UCSD-AML1 (cell line): ENCODE measurements around the gene KDF1.
"Not testable (repeated sequence)": the region's sequence is repeated elsewhere in the genome, so short reads cannot be mapped to it uniquely, and the experiment has no call there.

Source experiments
- DNase-seq: peaks from one replicate; lab custom pipeline; 2025; ENCODE audit not compliant: unreplicated experiment; lab: John Stamatoyannopoulos, UW

The KDF1 gene

GRCh38 chr1:26959270-26959669 lies 998 bp downstream of the KDF1 start:
- DNase-seq: no peak

GRCh38 chr1:26957306-26957705 lies 3.0 kb downstream of the KDF1 start:
- no peak for DNase-seq

GRCh38 chr1:26956321-26956720 lies 3.9 kb downstream of the KDF1 start:
- DNase-seq: no peak

GRCh38 chr1:26953374-26953773 lies 6.9 kb downstream of the KDF1 start:
- DNase-seq: no peak

DNA sequence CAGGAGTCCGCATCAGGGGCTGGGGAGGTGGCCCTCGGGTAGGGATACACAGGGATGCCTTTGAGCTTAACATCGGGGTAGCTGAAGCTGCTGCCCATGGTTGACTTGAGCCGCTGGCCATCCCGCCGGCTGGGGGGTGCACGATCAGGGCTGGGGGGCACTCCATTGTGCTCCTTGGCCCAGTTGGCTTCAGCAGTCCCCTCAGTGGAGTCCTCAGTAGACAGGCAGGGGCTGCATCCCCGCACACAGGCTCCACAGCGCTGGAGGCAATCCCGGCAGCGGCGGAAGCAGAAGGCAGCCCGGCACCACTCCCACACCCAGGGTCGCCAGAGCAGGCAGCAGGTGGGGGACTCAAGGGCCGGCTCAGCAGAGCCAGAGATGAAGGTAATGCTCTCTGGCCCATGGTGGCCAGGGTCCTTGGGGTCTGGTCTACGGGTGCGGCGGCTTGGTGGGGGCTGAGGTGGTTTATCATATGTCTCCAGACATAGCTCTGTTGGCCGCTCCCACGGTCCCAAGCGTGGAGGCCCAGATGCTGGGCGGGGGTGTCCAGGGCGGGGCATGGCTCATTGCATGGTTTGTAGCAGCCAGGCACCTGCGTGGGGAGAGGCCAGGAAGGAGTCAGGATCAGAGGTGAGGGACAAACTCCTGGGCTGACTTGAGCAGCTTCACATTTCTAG lies 8.3 kb downstream of the KDF1 start:
- no peak for DNase-seq

DNA sequence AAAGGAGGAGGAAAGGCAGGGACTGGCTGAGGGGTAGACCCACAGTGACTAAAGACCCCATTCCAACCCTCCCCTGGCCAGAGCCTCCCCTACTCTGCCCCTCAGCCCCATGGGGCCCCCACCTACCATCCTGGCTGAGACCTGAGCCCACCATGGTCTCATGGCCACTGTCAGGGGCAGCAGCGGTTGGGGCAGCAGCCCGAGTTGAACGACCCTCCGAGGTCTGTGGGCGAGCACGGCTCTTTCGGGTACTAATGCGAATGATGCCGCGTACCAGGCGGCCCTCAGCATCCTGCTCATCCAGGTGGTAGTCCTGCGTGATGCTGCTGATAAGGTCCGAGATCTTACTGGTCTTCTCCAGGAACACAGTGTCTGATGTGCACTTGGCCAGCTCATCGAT lies 9.1 kb downstream of the KDF1 start:
- DNase-seq: no peak

DNA sequence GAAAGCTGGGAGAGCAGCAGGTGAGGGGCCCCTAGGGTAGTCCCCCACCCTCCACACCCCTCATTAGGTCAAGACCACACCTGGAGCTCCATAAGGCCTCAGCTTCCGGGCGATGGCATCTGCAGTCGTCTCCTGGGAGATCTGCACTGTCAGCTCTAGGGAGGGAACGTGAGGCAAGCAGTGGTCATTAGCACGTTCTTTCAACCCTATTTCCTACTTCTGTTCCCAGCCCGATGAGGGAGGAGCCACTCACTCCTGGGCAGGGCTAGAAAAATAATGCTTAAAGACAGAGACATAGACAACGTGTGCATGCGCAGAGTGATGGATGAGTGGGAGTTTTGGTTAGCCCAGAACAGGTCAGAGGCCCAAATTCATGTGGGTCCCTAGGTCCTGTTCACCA lies 9.7 kb downstream of the KDF1 start:
- DNase-seq: no peak

GRCh38 chr1:26949926-26950319 lies 10.3 kb downstream of the KDF1 start:
- DNase-seq: no peak

GRCh38 chr1:26949266-26949925 lies 10.9 kb downstream of the KDF1 start:
- no peak for DNase-seq

- not testable (repeated sequence) for DNase-seq
These were observed 11.6 kb downstream of the KDF1 start for GRCh38 chr1:26948725-26949057.

GRCh38 chr1:26946270-26946669 lies 14.0 kb downstream of the KDF1 start:
- no peak for DNase-seq

DNA sequence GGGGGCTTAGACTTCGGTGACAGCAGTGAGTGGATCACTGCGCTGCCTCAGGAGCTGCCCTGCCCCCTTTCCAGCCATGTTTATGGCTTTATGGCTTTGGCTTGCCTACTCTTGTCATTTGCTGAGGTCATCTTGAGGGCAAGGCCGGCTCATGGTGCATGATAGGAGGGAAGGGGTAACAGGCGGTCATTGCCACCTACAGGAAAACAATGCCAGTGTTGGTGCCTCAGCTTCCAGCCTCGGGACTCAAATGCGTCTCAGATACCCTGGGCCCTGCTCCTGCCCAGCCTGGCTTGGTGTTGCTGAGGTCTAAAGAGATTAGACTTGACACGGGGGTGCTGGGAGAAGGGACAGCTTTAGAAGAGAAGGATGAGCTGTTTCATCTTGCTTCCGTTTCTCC lies 14.5 kb downstream of the KDF1 start:
- no peak for DNase-seq

DNA sequence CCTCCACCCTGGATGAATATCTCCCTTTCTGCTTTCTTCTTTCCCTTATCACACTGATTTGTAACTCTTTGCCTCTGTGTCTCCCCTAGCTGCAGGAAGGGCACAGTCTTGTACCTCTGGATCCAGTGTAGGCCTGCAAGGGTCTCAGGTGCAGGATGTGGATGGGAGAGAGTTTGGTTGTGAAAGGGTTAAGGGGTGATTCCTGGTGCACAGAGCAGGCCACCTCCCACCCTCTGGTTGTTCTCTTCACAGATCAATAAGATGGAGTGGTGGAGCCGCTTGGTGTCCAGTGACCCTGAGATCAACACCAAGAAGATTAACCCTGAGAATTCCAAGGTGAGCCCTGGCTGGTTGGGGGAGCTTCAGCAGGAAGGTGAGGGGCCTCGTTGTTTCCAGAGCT lies 15.1 kb downstream of the KDF1 start:
- DNase-seq: no peak

- no peak for DNase-seq
These were observed 17.6 kb downstream of the KDF1 start for GRCh38 chr1:26942656-26943055.

- DNase-seq: no peak
These were observed 19.0 kb downstream of the KDF1 start for GRCh38 chr1:26941311-26941710.

DNA sequence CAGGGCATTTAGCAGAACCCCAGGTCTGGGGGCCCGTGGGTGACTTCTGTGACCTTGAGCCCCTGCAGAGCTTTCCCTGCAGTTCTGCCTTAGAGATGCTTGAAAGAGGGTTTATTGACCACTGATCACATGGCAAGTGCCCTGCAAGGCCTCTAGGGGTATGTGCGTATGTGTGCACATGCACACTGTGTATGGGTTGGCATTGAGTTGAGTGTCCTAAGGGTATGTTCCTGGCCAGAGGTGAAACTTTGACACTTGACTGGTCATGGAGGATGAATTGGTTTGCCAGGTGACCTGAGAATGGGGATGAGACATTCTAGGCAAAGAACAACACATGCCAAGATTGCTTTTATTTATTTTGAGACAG lies 21.6 kb downstream of the KDF1 start:
- DNase-seq: no peak

GRCh38 chr1:26938004-26938658 lies 22.1 kb downstream of the KDF1 start:
- no peak for DNase-seq

GRCh38 chr1:26936823-26937222 lies 23.4 kb downstream of the KDF1 start:
- no peak for DNase-seq

DNA sequence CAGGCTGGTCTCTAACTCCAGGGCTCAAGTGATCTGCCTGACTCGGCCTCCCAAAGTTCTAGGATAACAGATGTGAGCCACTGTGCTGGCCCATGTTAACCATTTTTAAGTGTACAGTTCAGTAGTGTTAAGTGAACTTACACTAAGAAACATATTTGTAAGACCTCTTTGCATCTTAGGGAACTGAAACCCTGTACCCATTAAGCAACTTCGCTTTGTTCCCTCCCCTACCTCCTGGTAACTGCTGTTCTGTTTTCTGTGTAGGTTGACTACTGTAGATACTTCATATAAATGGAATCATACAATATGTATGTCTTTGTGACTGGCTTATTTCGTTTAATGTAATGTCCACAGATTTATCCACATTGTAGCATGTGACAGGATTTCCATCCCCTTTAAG lies 27.7 kb downstream of the KDF1 start:
- no peak for DNase-seq

DNA sequence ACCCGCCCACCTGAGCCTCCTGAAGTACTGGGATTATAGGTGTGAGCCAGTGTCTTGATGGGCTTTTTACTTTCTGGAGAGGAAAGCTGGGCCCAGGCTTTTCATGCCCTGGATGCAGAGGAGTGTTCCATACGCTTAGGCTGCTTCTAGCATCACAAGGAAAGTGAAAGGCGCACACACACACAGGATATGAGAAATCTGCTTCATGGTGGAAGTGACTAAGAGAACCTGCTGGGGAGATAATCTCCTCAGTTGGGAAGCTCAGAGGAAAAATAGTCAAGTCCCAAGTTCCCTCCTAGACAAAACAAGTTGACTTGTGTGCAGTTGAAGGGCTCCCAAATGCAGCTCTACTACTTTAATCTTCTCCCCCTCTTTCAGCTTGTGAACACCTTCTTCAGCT lies 36.6 kb downstream of the KDF1 start:
- DNase-seq: no peak

DNA sequence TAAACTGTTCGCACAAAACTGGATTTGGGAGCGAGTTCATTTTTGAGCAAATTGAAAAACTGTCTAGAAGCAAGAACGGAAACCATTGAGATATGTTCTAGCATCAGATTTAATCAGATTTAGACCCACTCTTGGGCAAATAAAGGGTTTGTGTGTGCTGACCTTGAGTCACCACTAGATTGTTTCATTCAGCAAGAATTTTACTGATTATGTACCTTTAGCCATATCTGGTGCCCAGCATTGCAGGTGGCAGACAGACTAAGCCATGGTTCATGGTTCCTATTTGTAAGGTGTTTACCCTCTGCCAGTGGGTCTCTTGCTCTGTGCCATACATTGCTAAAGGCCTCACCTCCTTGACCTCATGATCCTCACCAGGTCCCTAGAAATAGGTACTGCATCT lies 37.4 kb downstream of the KDF1 start:
- DNase-seq: no peak

- no peak for DNase-seq
These were observed 37.9 kb downstream of the KDF1 start for GRCh38 chr1:26922431-26922729.
